Stimulated activated CD4-positive, alpha-beta T cell treated with anti-CD3 and anti-CD28 coated beads, Interleukin-4, amount 100 ng/mL, for 48 hours (primary cell): ENCODE data around the gene TNFRSF6B.

Experiments used
- DNase-seq, 2 donors: peaks; one replicate each; pipeline ENCODE4 v3.0.0-alpha.2; 2020; ENCODE audit warnings: low read depth in 2 of 2

The TNFRSF6B gene

DNA sequence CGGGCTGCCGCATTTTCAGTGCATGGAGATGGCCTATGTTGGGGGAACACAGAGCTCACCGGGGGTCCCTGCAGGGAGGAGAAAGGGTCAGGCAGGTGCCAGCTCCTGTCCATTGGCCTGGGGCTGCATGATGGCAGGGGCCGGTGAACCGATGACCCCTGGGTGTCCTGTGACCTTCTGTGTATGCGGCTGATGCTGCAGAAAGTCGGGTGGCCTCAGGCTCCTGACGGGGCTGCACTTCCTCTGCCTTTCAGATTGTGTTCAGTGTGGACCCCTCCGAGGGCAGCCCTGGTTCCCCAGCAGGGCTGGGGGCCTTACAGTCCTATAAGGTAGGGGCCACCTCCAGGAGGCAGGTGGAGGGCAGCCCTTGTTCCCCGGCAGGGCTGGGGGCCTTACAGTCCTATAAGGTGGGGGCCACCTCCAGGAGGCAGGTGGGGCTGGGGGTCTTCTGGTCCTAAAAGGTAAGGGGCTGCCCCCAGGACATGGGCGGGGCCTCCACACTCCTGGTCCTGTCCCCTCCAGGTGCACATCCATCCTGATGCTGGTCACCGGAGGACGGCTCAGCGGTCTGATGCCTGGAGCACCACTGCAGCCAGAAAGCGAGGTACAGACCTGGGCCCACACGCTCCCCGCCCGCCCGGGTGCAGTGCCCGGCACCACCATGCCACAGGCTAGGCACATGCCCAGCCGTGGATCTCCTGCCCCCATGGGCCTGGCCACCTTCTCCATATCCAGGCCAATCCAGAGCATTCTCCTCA, 11.0 kb upstream of the TNFRSF6B start:
- DNase-seq, result no peak

GRCh38 chr20:63686094-63686491, 10.4 kb upstream of the TNFRSF6B start:
- DNase-seq, result no peak

DNA sequence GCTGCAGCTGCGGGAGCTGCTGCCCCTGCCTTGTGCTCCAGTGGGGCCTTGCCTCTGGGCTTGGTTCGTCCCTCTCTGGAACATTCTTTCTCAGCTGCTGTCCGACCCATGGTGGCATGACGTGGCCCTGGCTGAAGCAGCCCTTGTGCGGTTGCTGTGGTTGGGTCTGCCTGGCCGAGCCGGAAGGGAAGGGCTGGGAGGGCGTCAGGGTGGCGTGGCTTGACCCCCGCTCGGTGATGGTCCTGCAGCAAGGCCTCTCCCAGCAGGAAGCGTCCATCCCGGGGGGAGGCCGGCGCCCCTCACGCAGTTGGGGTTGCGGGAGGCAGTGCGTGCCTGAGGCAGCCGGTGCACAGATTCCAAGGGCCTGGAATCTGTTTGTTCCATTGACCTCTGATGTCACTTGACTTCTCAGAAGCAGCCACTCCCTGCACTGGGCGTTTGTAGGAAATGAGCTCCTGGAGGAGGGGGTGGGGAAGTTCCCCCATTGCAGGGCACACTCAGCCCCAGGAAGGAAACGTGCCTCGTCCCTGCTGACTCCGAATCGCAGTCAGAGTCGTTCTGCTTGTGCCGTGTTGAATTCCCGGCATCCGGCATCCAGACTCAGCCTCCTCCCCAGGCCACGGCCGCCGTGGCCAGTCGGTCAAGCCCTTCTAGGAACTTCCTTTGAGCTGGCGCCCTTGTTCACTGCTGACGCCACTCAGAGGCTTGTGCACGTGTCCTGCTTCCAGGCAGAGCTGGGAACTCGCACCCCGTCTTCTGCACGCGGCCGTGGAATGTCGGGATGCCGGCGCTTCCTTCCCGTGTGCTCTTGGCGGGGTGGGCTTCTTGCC, 9.7 kb upstream of the TNFRSF6B start:
- peak; percentile 42 to 52 for DNase-seq

- DNase-seq, result no peak
Observed at GRCh38 chr20:63687419-63688178, 8.9 kb upstream of the TNFRSF6B start.

GRCh38 chr20:63688228-63689045, 8.0 kb upstream of the TNFRSF6B start:
- DNase-seq, result no peak

DNA sequence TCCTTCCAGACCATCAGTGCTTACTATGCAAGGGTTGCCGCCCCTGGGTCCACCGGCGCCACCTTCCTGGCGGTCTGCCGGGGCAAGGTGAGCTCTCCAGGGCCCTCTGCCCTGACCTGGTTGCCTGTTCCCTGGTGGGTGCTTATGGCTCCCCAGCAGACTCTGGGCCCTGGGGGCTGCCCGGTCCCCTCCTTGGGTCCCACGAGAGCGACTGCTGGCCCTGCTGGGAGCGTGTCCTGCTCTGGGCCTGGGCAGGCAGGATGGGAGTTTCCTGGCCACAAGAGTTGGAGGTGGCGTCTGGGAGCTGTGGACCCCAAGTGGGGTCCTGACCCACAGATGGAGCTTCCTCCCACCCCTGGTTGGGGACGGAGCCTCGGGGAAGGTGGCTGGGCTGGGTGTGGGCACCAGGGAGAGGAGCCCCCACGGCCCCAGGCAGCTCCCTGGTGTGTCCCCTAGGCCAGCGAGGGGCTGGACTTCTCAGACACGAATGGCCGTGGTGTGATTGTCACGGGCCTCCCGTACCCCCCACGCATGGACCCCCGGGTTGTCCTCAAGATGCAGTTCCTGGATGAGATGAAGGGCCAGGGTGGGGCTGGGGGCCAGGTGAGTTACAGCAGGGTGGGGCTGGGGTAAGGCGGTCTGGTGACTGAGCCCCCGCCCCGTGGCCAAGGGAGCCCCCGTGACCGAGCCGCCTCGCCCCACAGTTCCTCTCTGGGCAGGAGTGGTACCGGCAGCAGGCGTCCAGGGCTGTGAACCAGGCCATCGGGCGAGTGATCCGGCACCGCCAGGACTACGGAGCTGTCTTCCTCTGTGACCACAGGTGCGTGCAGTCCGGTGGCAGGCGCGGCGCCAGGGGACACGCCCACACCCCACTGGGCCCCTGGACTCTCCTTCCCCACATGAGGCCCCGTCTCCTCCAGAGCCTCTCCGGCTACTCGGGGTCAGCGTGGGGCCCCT, 7.1 kb upstream of the TNFRSF6B start:
- DNase-seq, result no peak

DNA sequence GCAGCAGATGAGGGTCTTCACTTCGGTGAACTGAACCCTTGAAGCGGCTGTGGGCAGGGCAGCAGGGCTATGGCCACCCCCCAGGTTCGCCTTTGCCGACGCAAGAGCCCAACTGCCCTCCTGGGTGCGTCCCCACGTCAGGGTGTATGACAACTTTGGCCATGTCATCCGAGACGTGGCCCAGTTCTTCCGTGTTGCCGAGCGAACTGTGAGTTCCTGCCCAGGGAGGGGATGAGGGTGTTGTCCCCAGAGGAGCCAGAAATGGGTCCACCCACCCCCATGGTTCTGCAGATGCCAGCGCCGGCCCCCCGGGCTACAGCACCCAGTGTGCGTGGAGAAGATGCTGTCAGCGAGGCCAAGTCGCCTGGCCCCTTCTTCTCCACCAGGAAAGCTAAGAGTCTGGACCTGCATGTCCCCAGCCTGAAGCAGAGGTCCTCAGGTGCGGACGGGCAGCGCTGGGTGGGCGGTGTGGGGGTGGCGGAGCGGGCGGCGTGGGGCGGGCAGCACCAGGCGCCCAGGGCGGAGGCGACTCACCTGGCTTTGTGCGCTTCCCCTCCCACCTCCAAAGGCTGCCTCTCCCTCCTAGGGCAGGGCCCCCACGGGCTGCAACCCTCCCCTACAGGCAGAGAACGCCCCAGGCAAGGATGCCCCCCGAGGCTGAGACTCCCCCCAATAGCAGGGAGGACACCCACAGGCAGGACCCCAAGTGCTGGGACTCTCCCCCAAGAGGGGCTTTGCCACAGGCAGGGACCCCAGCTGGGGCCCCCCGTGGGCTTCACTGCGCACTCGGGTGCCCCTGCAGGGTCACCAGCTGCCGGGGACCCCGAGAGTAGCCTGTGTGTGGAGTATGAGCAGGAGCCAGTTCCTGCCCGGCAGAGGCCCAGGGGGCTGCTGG, 6.2 kb upstream of the TNFRSF6B start:
- DNase-seq, result no peak

- no peak for DNase-seq
Observed at GRCh38 chr20:63690898-63691710, 5.3 kb upstream of the TNFRSF6B start.

DNA sequence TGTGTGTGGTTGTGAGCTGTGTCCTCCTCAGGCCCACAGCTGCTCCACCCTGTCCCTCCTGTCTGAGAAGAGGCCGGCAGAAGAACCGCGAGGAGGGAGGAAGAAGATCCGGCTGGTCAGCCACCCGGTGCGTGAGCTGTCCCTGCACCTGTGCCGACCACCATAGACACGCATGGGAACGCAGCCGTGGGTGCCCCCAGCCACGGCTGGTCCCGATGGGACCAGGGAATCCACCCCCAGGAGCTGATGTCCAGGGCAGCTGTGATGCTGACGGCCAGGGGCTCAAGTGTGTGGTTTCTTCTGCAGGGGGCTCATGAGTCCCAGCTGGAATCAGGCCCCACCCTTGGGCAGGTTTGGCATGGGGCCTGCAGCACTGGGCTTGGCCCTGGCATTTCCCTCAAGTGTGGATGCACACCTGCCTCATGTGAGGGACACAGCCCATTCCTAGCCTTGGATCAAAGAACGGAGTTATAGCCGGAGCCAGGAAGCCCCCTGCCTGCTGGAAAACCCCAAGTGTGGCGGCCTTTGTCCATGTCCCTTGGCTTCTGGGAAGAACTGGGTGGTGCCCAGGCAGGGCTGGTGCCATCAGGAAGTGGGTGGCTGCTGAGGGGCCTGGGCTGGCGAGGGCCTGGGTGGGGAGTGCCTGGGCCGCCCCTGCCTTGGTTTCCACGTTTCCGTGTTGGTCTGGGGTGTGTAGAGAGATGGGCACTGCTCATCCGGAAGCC, 4.6 kb upstream of the TNFRSF6B start:
- no peak for DNase-seq

DNA sequence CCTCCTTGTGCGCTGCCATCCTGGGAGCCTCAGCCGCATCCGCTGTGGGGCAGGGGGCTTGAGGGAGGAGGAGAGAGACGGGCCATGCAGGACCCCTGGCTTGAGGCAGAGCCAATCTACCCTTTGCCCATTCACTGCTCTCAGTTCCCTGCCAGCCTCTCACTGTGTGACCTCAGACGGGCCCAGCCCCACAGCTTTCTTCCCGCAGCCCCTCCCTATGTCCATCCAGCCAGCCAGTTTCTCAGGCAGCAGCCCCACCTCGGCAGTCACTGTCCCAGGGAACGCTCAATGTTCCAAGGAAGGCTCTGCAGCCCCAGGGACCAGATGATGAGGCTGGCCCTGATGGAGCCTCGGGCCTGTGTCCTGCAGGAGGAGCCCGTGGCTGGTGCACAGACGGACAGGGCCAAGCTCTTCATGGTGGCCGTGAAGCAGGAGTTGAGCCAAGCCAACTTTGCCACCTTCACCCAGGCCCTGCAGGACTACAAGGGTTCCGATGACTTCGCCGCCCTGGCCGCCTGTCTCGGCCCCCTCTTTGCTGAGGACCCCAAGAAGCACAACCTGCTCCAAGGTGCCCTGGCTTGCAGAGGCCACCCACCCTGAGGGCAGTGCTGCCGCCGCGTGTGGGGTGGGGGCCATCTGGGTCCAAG, 3.9 kb upstream of the TNFRSF6B start:
- no peak for DNase-seq

GRCh38 chr20:63693083-63693732, 3.2 kb upstream of the TNFRSF6B start:
- DNase-seq, result no peak

- no peak for DNase-seq
Observed at GRCh38 chr20:63693733-63694583, 2.5 kb upstream of the TNFRSF6B start.

DNA sequence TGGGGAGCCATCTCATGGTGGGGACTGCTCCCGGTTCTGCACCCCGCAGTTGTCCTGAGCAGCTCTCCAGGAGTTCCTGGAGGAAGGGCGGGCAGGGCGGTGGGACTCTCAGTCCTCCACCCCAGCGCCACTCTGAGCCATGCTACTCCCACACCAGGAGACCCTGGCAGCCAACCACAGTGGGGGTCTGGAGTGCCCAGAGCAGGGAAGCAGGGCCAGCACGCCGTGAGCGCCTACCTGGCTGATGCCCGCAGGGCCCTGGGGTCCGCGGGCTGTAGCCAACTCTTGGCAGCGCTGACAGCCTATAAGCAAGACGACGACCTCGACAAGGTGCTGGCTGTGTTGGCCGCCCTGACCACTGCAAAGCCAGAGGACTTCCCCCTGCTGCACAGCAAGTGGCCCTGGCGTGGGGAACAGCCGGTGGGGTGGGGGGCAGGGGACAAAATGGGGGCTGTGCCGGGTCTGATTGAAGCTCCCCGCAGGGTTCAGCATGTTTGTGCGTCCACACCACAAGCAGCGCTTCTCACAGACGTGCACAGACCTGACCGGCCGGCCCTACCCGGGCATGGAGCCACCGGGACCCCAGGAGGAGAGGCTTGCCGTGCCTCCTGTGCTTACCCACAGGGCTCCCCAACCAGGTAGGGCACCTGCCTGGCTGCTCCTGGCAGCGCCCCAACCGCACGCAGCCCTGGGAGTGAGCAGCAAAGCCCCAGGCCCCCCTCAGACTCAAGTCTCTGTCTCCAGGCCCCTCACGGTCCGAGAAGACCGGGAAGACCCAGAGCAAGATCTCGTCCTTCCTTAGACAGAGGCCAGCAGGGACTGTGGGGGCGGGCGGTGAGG, 1.6 kb upstream of the TNFRSF6B start:
- no peak for DNase-seq

- DNase-seq, result no peak
Observed at GRCh38 chr20:63695424-63696305, 787 bp upstream of the TNFRSF6B start.
